Parathyroid adenoma (tissue), 2 donors: ENCODE measurements around the gene CNOT2.

Experiments
- H2AFZ ChIP-seq: fragments of 300-600 bp; sonication (generic); one replicate; pipeline ENCODE4 v1.7.0; 2017; ENCODE audit warnings: antibody characterized with exemption, mild to moderate bottlenecking
- H3K27ac ChIP-seq: fragments of 300-600 bp; sonication (generic); one replicate; pipeline ENCODE4 v1.7.0; 2017
- H3K27me3 ChIP-seq: fragments of 300-600 bp; sonication (generic); one replicate; pipeline ENCODE4 v1.7.0; 2017; ENCODE audit warnings: low read length; ENCODE audit not compliant: control insufficient read depth, insufficient read depth
- H3K36me3 ChIP-seq: fragments of 300-600 bp; sonication (generic); one replicate; pipeline ENCODE4 v1.7.0; 2017; ENCODE audit warnings: low read length; ENCODE audit not compliant: control insufficient read depth, insufficient read depth
- H3K4me1 ChIP-seq: fragments of 300-600 bp; sonication (generic); one replicate; pipeline ENCODE4 v1.7.0; 2017; ENCODE audit warnings: control low read depth
- H3K4me2 ChIP-seq: fragments of 300-600 bp; sonication (generic); one replicate; pipeline ENCODE4 v1.7.0; 2017; ENCODE audit warnings: low read length
- H3K4me3 ChIP-seq: fragments of 300-600 bp; sonication (generic); one replicate; pipeline ENCODE4 v1.7.0; 2017; ENCODE audit warnings: low read depth, low read length
- H3K79me2 ChIP-seq: fragments of 300-600 bp; sonication (generic); one replicate; pipeline ENCODE4 v1.7.0; 2017; ENCODE audit warnings: control low read depth
- H3K9ac ChIP-seq: fragments of 300-600 bp; sonication (generic); one replicate; pipeline ENCODE4 v1.7.0; 2017; ENCODE audit warnings: mild to moderate bottlenecking
- H3K9me3 ChIP-seq: fragments of 300-600 bp; sonication (generic); one replicate; pipeline ENCODE4 v1.7.0; 2017; ENCODE audit warnings: low read length; ENCODE audit not compliant: control insufficient read depth
- TF ChIP-seq, protein P1 (sequence below): fragments of 300-600 bp; sonication (generic); IDR thresholded peaks from one replicate; pipeline ENCODE4 v1.7.0; 2017; ENCODE audit warnings: antibody characterized with exemption, mild to moderate bottlenecking
- donor health status: primary hyperparathyroidism.

Gene CNOT2

GRCh38 chr12:70366581-70367257 lies 123.5 kb downstream of the CNOT2 start:
- H3K36me3 ChIP-seq: no peaks in the 10 kb centered on the region
- peak overlapping the region; percentile 48 for H3K4me3 ChIP-seq
- no peaks in the 10 kb centered on the region for H3K4me1 ChIP-seq
- H3K9ac ChIP-seq: no peak overlapping the region
- H3K9me3 ChIP-seq: no peaks in the 10 kb centered on the region
- peak overlapping the region; percentile 81 for H3K4me2 ChIP-seq
- TF ChIP-seq, protein P1, sequence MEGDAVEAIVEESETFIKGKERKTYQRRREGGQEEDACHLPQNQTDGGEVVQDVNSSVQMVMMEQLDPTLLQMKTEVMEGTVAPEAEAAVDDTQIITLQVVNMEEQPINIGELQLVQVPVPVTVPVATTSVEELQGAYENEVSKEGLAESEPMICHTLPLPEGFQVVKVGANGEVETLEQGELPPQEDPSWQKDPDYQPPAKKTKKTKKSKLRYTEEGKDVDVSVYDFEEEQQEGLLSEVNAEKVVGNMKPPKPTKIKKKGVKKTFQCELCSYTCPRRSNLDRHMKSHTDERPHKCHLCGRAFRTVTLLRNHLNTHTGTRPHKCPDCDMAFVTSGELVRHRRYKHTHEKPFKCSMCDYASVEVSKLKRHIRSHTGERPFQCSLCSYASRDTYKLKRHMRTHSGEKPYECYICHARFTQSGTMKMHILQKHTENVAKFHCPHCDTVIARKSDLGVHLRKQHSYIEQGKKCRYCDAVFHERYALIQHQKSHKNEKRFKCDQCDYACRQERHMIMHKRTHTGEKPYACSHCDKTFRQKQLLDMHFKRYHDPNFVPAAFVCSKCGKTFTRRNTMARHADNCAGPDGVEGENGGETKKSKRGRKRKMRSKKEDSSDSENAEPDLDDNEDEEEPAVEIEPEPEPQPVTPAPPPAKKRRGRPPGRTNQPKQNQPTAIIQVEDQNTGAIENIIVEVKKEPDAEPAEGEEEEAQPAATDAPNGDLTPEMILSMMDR: no peak
- H3K27ac ChIP-seq: peak overlapping the region; percentile 1
- H3K79me2 ChIP-seq: no peaks in the 10 kb centered on the region
- H2AFZ ChIP-seq: peak overlapping the region; percentile 66
- H3K27me3 ChIP-seq: no peaks in the 10 kb centered on the region

DNA sequence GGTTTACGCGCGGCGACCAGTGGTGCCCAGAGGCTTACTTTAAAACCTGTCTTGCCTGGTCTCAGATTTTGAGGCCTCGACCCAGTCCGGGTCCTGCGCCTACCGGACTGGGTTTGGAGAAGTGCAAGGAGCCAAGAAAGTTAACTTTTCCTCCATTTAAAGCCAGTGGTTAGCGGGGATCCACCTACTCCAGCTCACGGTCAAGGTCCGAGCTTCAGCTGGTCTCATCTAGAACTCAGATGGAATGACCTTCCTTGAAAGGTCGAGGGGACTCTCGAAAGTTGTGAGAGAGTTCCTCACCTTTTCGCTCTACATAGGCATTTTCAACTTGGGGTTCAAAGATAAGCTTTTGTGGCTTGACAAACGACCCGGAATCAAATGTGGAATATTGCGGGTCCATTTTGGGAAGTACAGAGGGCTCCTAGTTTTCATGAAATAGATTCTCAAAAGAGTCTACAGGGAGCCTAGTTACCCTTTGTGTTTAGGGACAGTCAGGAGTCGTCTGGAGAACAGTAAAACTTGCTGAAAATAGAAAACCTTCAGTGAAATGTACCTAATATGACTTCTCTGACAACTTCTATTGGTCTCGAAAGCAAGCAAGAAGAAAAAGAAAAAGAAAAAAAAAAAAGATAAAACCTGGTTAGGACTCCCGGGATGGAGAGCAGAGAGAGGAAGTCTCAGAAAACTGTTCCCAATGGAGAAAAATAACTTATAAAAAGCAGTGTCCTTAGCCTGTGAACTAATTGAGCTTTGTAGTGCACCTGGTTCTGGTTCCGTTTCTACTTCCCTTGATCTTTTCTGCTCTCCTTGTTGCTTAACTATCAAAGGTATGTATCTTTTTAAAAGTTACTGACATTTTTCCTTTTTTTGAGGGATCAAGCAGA lies 124.3 kb downstream of the CNOT2 start:
- Histone ChIP-seq H3K36me3 (no peaks in the 10 kb centered on the region), H3K4me2 (peak overlapping the region; percentile 81), H3K9me3 (no peaks in the 10 kb centered on the region), H3K4me3 (peak overlapping the region; percentile 48), H3K9ac (no peak overlapping the region), H2AFZ (peak overlapping the region; percentile 66), H3K4me1 (no peaks in the 10 kb centered on the region), H3K79me2 (no peaks in the 10 kb centered on the region), H3K27me3 (no peaks in the 10 kb centered on the region), H3K27ac (peak overlapping the region; percentile 1)
- TF ChIP-seq, protein P1: no peak

DNA sequence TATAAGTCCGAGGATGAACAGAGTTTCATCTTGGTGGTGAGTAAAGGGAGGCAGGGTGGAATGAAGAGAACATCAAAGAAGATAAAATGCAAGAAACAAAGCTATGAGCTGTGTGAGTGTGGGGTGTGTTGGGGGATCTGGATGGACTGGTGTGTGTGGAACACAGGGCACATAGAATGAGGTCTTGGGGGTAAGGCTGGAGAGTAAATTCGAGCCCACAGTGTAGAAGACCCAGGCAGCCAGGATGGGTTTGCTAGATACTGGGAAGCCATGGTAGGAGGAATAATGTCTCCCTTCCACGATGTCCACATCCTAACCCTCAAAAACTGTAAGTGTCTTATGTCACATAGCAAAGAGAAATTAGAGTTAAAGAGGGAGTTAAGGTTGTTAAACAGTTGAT lies 129.6 kb downstream of the CNOT2 start:
- Histone ChIP-seq H3K36me3 (no peaks in the 10 kb centered on the region), H3K9me3 (peaks cover 5% of the 10 kb centered on the region), H3K4me2 (no peak overlapping the region), H3K27me3 (no peaks in the 10 kb centered on the region), H3K4me3 (no peak overlapping the region), H3K9ac (no peak overlapping the region), H3K79me2 (no peaks in the 10 kb centered on the region), H3K4me1 (no peaks in the 10 kb centered on the region), H3K27ac (no peak overlapping the region), H2AFZ (no peak overlapping the region)
- TF ChIP-seq, protein P1: no peak

GRCh38 chr12:70379846-70380245 lies 136.6 kb downstream of the CNOT2 start:
- Histone ChIP-seq H3K27me3 (no peaks in the 10 kb centered on the region), H3K9ac (no peak overlapping the region), H3K36me3 (no peaks in the 10 kb centered on the region), H3K9me3 (peaks cover 5% of the 10 kb centered on the region), H3K4me2 (no peak overlapping the region), H3K79me2 (no peaks in the 10 kb centered on the region), H3K4me3 (no peak overlapping the region), H2AFZ (no peak overlapping the region), H3K27ac (no peak overlapping the region), H3K4me1 (no peaks in the 10 kb centered on the region)
- TF ChIP-seq, protein P1: no peak
